HG03565 (cell line): Measurements from ENCODE around the gene CXXC5.

ENCODE experiments used
- ATAC-seq: cut with Tn5 transposase; IDR thresholded peaks from one replicate; pipeline ENCODE4 v1.9.1; 2021; ENCODE audit warnings: mild to moderate bottlenecking, moderate library complexity; ENCODE audit not compliant: unreplicated experiment

Gene CXXC5

DNA sequence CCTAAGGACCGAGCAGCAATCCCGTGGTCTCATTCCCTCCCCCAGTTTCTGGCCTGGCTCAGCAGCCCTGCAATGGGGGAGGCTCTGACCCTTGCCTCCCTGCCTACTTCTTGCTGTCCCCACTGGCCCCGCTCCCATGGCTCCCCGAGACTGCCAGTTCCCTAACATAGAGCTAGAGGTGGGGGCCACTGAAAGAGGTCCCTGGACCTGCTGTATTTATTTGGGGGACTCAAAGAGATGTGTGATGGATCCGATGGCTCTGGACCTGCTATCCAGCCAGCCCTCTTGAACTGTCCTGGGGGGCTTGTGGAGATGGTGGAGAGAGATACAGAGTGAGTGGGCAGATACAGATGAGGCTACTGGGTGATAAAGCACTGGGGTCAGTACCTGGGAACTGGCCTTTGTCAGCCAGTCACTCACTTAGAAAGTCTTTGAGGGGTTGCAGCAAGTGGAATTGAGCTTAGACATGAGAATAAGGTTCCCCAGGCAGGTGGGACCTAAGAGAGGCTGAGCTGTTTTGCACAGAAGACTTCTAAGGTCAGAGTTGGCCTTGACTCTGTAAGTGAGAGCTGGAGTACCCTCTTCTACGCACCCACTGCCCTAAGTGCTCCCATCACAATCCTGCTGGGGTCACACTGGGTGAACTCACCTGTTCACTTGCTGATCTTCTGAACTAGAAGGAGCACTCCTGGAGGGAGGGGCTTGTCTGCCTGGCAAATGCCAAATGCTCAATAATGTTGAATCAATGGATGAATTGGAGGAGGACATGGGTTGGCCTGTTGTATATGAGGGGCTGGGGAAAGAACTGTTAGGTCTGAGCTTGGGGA lies 42.9 kb downstream of the CXXC5 start:
- no peak for ATAC-seq

DNA sequence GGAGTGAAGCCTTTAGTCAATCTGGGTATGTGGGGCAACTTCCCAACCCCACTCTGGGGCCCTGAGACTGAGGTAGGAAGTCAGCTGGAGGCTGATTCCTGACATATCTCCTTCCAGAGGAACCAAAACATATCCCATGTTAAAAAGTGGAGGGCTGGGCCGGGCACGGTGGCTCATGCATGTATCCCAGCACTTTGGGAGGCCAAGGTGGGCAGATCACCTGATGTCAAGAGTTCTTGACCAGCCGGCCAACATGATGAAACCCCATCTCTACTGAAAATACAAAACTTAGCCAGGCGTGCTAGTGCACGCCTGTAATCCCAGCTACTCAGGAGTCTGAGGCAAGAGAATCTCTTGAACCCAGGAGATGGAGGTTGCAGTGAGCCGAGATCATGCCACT lies 44.0 kb downstream of the CXXC5 start:
- no peak for ATAC-seq

DNA sequence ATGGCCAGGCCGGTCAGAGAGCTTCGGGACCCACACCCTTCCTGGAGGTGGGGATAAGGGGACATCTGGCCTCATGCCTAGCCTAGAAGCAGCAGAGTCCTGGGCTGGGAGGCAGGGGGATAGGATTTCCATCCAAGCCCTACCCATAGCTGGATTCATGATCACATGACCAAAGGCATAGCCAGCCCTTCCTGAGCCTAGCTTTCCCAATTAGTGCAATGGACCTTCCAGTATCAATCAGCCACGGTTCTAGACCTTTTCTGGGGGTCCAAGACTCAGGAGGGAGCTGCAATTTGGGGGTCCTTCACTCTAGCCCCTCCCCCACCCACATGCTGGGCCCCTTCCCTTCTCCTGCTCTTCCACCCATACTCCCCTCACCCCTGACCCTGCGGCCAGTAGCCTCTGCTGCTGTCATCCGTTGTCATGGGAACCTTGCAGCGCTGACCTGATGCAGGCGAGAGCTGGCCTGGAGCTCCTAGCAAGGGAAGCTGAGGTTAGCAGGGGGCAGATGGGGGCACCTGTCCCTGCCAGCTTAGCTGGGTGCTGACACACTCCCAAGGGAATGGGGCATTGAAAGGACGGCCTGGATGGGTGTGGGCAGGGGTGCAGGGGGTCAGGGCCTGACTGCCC lies 44.6 kb downstream of the CXXC5 start:
- no peak for ATAC-seq

DNA sequence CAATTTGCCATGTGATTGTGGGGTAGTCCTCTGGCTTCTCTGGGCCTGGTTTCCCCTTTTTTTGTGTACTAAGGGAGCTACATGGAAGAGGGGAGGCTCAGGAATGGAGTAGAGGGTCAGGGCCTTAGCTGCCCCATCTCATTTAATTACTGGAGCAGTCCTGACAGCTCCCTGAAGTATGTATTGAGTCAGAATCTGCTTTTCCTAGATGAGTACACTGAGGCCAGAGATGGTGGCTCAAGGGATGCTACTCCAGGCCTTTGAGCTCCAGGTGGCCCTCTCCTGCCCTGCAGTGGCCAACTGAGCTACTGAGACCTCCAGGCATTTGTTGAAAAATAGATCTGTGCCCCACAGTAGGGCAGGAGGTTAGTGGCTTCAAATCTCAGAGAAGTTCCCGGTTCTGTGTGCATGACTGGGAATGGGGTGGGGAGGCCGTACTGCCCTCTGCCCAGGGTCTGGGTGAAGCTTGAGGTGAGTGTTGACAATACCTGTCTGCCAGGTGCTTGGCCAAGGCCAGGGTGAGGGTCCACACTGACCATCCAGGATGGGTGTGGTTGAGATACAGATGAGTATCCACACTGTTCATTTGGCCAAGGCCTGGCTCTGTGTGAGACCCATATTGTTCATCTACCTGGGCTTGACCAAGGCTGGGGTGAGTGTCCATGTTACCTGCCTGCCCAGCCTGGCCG lies 45.7 kb downstream of the CXXC5 start:
- no peak for ATAC-seq

DNA sequence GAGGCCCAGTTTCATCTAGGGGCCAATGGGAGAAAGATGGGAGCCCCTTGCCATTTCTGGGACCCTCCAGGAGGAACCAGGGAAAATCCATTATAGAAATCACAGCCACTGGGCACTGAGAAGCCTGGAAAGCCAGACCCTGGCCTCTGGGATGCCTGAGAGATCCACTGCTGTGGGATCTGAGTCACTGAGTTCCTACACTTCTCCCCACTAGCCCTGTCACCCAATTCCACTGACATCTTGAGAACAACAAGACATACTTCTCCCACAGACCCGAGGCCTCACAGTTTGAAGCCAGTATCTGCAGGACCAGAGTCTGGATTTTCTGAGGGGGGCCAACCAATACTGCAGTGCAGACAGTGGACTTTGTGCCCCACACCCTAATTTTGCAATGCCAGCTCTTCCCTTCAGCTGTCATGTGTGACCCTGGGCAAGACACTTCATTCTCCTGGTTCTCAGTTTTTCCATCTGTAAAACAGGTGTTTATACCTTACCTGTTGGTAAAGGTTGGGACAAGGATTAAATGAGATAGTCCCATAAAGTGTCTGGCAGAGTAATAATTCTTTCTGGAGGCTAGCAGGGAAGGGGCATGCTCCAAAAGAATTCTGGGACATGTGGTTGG lies 46.5 kb downstream of the CXXC5 start:
- ATAC-seq, result no peak

DNA sequence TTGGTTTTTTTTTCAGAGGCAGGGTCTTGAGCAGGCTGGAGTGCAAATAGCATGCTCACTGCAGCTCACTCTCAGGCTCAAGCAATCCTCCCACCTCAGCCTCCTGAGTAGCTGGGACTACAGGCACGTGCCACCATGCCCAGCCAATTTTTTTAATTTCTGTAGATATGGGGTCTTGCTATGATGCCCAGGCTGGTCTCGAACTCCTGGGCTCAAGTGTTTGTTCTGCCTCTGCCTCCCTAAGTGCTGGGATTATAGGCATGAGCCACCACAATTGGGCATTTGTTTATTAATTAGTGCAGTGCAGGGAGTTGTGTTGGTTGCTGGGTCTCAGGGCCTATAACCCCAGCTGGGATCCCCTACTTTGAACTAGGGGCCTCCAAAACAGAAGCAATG lies 47.0 kb downstream of the CXXC5 start:
- no peak for ATAC-seq

DNA sequence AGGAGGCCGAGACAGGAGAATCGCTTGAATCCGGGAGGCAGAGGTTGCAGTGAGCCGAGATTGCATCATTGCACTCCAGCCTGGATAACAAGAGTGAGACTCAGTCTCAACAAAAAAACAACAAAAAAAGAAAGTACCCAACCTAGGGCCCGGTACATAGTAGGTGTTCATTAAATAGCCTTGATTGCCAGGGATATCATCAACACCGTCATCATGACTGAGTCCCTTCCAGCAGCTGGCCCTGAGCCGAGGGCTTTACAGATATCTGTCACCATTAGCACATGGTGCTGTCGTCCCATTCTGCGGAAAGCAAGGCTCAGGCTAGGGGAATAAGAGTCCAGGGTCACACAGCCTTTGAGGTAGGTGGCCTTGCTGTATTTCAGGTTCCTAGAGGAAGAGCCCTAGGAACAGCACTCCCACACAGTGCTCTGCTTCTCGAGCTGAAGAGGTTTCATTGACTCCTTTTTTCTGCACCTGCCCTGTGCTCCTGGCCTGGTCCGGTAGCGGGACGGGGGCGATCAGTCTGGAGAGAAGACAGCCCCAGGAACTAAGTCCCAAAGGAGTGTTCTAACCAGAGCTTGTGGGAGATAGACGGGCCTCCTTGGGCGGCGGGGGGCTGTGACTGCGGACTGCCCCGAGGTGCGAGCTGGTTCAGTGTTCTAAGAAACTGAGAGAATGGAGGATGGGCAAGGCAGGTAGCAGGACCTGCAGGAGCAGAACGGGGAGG lies 48.2 kb downstream of the CXXC5 start:
- ATAC-seq, result no peak

DNA sequence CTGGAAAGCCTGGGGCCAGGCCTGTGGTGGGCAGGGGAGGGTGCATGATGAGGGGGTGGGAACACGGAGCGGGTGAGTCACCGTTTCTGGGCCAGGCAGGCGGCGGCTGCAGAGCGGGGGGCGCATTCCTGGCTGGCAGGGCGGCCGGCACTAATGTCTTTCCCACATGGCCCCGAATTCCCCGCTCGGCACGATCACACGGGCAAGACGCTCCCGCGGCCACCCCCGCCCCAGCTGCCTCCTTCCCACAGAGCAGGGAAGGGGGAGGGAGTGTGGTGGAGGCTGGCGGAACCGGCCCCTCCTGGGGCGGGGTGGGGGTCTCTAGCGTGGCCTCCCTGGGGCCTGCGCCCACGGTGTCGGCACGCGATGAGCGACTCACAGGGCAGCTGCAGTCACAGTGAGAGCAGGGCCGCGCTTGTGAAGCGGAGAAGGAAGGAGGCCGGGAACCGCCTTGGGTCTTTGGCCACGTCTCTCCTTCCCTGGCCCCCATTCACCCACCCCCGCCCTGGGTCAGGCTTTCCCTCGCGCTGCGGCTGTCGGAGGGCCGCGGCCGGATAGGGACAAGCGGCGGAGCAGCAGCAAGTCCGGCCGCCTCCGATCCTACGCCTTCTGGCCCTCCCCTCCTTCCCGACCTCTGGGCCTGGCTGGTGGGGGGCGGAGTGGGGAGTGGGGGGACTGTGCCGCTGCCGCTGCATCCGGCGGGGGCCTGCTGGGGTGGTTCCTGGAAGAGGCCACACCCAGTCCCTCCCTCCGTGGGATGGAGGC lies 48.9 kb downstream of the CXXC5 start:
- ATAC-seq, result no peak

DNA sequence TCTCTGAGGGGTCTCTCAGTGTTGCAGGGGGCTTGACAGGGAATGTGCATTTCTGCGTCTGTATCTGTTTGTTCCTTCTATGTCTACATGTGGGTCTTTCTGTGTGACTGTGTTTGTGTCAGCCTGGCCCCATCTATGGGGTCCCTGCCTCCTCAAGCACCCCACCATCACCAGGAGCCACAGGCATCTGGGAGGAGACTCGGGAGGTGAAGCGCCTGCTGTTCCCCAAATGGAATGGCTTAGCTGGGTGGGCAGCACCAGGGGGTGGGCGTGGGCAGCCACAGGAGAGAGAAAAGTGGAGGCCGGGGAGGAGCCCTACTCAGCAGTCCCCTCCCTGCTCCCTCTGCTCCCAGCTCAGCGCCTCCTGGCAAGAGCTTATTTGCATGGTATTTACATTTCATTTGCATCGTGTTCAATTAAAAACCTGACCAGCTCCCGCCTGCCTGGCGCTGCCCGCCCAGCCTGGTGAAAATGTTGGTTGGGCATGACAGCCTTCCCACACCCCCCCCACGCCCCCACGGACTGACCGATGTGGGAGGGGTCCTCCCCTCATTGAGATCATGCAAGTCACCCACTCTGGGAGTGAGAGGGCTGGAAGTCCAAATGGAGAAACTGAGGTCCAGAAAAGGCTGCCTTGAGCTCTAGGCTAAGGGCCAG lies 50.5 kb downstream of the CXXC5 start:
- no peak for ATAC-seq

DNA sequence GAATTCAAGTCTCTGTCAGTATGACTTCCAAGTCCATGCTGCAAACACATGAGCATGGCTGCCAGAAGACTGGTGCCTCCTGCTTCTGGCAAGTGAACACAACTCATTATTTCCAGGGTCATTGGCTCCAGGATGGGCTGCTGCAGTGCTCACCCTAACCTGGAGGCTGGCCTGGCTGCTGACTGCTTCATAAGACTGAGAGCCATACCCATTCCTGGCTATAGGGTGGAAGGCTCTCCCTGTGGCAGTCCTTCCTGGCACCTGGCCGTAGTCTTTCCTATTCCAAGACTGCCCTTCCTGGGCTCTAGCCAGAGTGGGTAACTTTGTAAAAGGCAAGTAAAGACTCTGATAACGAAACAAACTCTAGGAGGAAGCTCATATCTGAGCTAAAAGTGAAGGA lies 51.2 kb downstream of the CXXC5 start:
- ATAC-seq, result no peak

DNA sequence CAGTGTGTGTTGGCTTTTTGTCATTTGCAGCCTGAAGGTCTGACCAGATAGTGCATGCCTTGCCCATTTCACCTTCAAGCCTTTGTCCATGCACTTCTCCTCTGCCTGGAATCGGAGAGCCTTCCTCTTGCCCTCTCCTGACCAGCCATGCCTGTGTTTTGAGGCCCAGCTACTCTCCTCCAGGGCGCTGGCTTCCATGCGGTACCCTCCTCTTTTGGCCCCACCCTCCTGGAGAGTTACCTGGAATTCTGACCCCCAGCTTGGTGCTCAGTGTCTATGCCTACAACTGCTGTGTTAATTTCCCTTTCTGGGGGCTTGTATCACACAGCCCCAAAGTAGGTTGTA lies 52.5 kb downstream of the CXXC5 start:
- ATAC-seq, result no peak

DNA sequence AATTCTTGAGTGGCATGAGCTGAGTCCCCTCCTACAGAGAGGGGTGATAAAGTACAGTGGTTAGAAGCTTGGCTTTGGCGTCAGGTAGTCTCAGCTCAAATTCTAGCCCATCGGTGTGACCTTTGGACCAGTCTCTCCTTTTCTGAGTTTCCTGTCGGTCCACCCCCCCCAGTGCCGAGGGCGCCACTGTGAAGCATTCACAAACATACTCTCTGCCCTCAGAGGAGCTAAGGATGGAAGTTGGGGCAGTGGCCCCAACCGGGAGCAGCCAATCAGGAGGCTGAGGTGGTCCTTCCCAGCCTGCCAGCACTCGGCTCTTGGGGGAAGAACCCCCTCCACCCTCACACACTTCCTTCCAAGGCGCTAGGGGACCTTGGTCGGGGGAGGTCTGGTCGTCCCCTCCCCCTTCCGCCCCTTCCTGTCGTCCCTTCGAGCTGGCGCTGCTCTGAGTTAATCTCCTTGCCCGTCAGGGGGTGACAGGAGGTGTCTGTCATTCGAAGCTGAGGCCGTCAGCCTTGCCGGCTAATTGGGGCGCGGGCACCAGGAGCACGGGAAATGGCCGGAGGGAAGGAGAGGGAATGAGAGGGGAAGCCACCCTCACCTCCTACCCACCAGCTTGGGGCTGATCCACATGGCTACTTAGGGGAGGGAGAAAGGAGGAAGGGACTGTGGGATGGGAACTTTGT lies 53.0 kb downstream of the CXXC5 start:
- no peak for ATAC-seq

DNA sequence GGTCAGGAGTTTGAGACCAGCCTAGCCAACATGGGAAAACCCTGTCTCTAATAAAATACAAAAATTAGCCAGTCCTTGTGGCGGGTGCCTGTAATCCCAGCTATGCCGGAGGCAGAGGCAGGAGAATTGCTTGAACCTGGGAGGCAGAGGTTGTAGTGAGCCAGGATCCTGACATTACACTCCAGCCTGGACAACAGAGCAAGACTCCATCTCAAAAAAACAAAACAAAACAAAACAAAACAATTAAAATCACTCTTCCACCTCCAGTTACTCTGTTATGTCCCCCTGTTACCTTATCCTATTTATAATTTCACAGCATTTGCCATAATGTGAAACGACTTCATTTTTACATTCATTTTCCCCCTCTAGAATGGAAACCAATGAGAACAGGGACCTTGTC lies 54.4 kb downstream of the CXXC5 start:
- no peak for ATAC-seq

DNA sequence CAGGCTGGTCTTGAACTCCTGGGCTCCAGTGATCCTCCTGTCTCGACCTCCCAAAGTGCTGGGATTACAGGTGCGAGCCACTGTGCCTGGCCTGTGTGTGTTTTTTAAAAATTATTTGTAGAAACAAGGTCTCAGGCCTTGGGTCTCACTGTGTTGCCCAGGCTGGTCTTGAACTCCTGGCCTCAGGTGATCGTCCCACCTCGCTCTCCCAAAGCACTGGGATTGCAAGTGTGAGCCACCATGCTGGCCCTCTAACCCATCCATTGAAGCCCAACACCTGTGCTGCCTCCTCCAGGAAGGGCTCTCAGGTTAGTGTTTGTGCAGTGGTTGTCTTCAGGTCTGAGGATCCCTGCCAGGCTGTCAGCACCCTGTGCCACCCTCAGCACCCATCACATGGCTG lies 56.6 kb downstream of the CXXC5 start:
- no peak for ATAC-seq

DNA sequence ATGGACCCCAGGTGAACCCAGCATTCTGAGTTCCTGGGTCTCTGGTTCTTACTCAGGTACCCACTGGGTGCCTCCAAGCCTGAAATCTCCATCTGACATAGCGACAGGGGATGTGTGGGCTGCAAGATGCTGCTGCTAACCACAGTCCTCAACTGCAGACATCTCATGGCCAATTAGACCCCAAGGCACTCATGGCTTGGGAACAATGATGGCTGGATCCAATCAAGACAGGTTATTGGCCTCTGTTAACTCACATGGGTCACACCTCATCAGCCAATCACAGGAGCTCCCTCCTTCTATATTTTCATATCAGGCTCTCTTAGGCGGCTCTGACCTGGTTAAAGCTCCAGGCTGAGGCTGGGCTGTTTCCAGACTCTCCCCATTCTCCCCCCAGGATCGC lies 57.0 kb downstream of the CXXC5 start:
- no peak for ATAC-seq

DNA sequence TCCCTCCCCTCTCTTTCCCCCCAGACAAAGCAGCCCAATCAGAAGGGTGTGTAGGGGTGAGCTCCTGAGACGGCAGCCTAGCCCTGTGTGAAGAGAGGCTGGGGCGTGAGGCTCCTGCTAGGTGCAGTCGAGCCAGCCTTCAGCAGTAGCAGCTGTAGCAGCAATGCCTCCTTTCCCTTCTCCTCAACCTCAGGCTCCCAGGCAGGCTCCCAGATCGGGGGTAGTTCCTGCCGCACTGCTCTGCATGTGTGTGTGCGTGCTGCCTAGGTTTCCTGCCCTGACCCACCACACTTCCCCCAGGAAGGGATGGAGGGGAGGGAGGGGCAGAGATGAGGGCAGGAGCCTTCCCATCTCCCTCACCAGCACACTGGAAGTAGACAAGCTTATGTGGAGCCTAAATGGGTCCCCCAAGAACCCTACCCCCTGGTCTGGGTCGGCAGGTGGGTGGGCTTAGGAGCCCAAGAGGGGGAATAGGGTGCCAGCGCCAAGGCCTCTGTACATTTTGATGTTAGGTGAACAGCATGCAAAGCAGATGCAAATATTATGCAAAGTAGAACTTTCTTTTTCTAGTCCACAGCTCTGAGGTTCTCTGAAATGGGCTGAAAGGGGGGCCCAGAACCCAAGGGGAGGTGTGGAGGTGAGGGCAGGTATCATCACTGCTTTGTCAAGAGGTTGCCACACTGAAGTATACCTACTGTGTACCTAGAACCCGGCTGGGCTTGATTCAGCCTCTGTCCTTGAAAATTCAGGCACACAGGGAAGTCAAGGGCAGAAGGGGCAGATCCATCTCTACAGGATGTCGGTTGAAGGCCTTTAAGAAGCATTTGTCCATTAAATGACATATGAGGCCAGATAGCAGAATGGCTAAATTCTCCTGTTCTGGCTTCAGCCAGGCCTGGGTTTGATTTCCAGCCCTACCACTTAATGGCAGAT lies 57.8 kb downstream of the CXXC5 start:
- no peak for ATAC-seq

DNA sequence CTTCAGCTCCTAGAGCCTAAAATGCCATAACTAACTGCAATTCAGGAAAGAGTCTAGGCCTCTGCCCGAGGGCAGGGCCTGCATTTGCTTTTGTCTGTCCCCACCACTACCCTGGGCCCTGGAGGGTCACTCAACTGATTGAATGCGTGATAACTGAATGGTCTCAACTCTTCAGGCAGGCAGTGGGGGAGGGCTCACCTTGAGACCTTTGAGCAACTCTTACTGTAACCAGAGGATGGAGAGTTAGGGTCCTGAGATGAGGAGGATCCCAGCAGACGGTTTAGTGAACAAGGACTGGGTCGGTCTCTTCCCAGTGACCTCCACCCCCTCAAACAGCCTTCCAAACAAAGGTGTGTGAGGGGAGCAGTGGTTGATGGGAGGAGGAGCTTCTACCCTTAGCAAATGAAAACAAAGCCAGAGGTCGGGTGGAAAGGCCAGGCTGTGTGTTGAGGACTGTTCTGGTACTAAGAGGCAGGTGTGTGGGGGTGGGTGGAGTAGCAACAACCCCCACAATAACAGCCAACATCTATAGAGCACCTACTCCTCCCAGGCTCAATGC lies 59.4 kb downstream of the CXXC5 start:
- ATAC-seq, result no peak

DNA sequence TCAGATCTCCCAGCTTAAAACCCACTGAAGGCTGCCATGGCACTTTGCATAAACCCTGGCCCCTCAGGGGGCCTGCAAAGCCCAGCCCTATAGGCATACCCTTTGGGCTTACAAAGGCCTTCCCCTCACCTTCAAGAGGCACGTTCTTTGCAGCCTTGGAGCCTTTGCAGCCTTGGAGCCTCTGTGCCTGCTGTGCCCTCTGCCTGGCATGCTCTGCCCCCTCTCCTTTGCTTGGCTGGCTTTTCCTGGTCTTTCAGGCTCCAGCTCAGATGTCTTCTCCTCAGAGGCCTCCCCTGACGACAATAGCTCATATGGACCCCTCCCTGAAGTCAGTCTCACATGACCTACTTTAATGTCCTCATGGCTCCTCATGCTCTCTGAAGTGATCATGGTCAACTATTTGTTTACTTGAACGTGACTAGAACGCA lies 60.3 kb downstream of the CXXC5 start:
- no peak for ATAC-seq
